Liver (tissue), 9 donors: ENCODE measurements around the gene ARHGAP8. TPM values are rescaled to one million over a fixed set of nuclear protein-coding genes. Genes with fewer than 3 reads are reported as not detected.
"Not testable (repeated sequence)": the region's sequence is repeated elsewhere in the genome, so short reads cannot be mapped to it uniquely, and the experiment has no call there.

ENCODE experiments used
- DNase-seq: peaks from one replicate; pipeline ENCODE4 v3.0.0-alpha.2; 2017; ENCODE audit warnings: low spot score
- H3K27ac ChIP-seq, 2 donors: one replicate each; pipeline ENCODE4 v1.7.0; 2013; ENCODE audit warnings: inconsistent platforms in 2 of 2, low read length in 2 of 2, control low read depth in 1 of 2, low read depth in 1 of 2, mild to moderate bottlenecking in 1 of 2
- H3K27me3 ChIP-seq, 4 donors: one replicate each; pipeline versions ENCODE4 v1.6.1 to v1.7.0; 2013; ENCODE audit warnings: low read length in 3 of 4, inconsistent platforms in 1 of 4, mild to moderate bottlenecking in 1 of 4, moderate library complexity in 1 of 4; ENCODE audit not compliant: control insufficient read depth in 4 of 4, insufficient read depth in 4 of 4
- H3K36me3 ChIP-seq, 4 donors: one replicate each; pipeline versions ENCODE4 v1.6.1 to v1.7.0; 2013; ENCODE audit warnings: low read length in 3 of 4, mild to moderate bottlenecking in 3 of 4, low read depth in 1 of 4, moderate library complexity in 1 of 4; ENCODE audit not compliant: control insufficient read depth in 4 of 4, insufficient read depth in 3 of 4
- H3K4me1 ChIP-seq, 4 donors: one replicate each; pipeline versions ENCODE4 v1.6.1 to v1.7.0; 2013; ENCODE audit warnings: low read length in 3 of 4, mild to moderate bottlenecking in 3 of 4, moderate library complexity in 1 of 4; ENCODE audit not compliant: control insufficient read depth in 4 of 4, insufficient read depth in 4 of 4
- H3K4me3 ChIP-seq, 3 donors: one replicate each; pipeline versions ENCODE4 v1.6.1 to v1.7.0; 2013; ENCODE audit warnings: low read length in 3 of 3, control low read depth in 1 of 3, low read depth in 1 of 3, mild to moderate bottlenecking in 1 of 3
- H3K9ac ChIP-seq, 2 donors: one replicate each; pipeline ENCODE4 v1.7.0; 2013; ENCODE audit warnings: low read length in 2 of 2, mild to moderate bottlenecking in 2 of 2, moderate library complexity in 2 of 2, control low read depth in 1 of 2, low read depth in 1 of 2
- H3K9me3 ChIP-seq, 4 donors: one replicate each; pipeline versions ENCODE4 v1.6.1 to v1.7.0; 2013; ENCODE audit warnings: low read length in 3 of 4; ENCODE audit not compliant: control insufficient read depth in 4 of 4
- EGR1 ChIP-seq, 2 donors: IDR thresholded peaks; 2 replicates each; pipeline ENCODE4 v1.6.1; 2016 to 2018; ENCODE audit warnings: antibody characterized with exemption in 2 of 2, low read depth in 2 of 2
- GABPA ChIP-seq, 2 donors: IDR thresholded peaks in 1 of 2; conservative IDR thresholded peaks in 1 of 2; 2 replicates each; pipeline ENCODE4 v1.6.1; 2016; ENCODE audit warnings: antibody characterized with exemption in 2 of 2, mild to moderate bottlenecking in 1 of 2, moderate library complexity in 1 of 2
- HNF4A ChIP-seq, 2 donors: conservative IDR thresholded peaks; 2 replicates each; pipeline ENCODE4 v1.6.1; 2016; ENCODE audit warnings: antibody characterized with exemption in 2 of 2, mild to moderate bottlenecking in 2 of 2
- REST ChIP-seq: IDR thresholded peaks from 2 replicates; pipeline ENCODE4 v1.6.1; 2016; ENCODE audit warnings: antibody characterized with exemption, mild to moderate bottlenecking
- TAF1 ChIP-seq: conservative IDR thresholded peaks from 2 replicates; pipeline ENCODE4 v1.6.1; 2016; ENCODE audit warnings: antibody characterized with exemption, mild to moderate bottlenecking
- YY1 ChIP-seq: IDR thresholded peaks from 2 replicates; pipeline ENCODE4 v1.6.1; 2016; ENCODE audit warnings: antibody characterized with exemption, mild to moderate bottlenecking
- ZBTB33 ChIP-seq: IDR thresholded peaks from 2 replicates; pipeline ENCODE4 v1.6.1; 2016; ENCODE audit warnings: antibody characterized with exemption
- WGBS: extraction: QIAGEN DNeasy Blood & Tissue Kit; methylation state at CpG from one replicate; pipeline ENCODE4 v1.1.7; 2013; 5-methylcytosine and 5-hydroxymethylcytosine counted together
- polyA plus RNA-seq, 2 donors: library from polyadenylated mRNA; stranded (reverse) in 1 of 2; unstranded in 1 of 2; fragments of 200-250 nt in 1 of 2; fragments of >200 nt in 1 of 2; fragmentation: Nextera tagmentation in 1 of 2; extraction: Ambion mirVana in 1 of 2; gene quantifications; one replicate each; pipeline versions ENCODE4 v1.2.1 to v1.2.3, GENCODE V29; 2013 to 2015
- total RNA-seq, 2 donors: library from RNA; depleted of rRNA; stranded (reverse); fragments of >200 nt; gene quantifications; one replicate each; pipeline ENCODE4 v1.2.3, GENCODE V29; 2014
- TF ChIP-seq, protein P1 (sequence below): IDR thresholded peaks from 2 replicates; pipeline ENCODE4 v1.6.1; 2016; ENCODE audit warnings: antibody characterized with exemption
- donor health status: healthy.
- donor health status: healthy.
- donor health status: healthy.
- donor health status: healthy.
- donor health status: healthy.

ARHGAP8 gene
- total and polyA plus RNA-seq, 4 donors = 0.58 to 1.8 (median 1.1) TPM

- no peak for TF ChIP-seq REST
- no peak for TF ChIP-seq YY1
- TF ChIP-seq TAF1 = no peak
Measured at GRCh38 chr22:44795701-44796630, 43.6 kb downstream of the ARHGAP8 start (continued).

DNA sequence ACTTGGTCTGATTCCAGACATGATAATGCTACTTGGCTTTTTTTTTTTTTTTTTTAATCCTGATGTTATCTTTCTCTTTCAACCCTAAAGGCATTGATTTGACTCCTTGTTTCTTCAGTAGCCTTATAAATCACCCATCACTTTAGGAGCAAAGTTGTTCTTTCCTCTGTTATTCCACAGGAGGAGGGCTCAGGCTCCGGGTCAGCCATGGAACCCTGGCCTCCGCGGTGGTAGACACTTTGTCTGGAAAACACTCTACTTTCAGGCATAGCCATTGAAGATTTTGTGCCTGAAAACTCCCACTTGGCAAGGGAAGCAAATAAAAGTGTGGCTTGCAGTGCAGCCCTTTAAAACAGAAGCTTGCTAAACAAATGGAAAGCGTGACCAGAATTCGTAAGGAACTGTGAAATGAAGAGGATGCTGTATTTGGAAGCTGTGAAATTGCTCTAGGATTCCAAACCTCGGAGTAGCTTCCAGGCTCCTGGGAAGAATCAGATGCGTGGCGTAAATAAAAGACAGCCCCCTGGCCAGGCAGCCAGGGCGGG, 44.9 kb downstream of the ARHGAP8 start:
- WGBS = 87% methylated on average over 9 of the region's 9 CpGs
- Histone ChIP-seq H3K4me3 (no peak overlapping the region), H3K27me3 (no peaks in the 10 kb centered on the region), H3K9me3 (no peaks in the 10 kb centered on the region), H3K27ac (no peak overlapping the region), H3K4me1 (no peaks in the 10 kb centered on the region), H3K9ac (no peak overlapping the region), H3K36me3 (no peaks in the 10 kb centered on the region)
- TF ChIP-seq ZBTB33 (no peak), EGR1 (IDR thresholded peaks at IDR 0.05; ENCODE audit: low read depth in 2 of 2) (no peak), HNF4A (conservative IDR thresholded peaks at IDR 0.05) (no peak), GABPA (IDR thresholded peaks at IDR 0.05 in 1 of 2, conservative IDR thresholded peaks at IDR 0.05 in 1 of 2) (no peak), TAF1 (no peak)
- DNase-seq = no peak

- H3K9me3 ChIP-seq = no peaks in the 10 kb centered on the region
- H3K4me3 ChIP-seq = no peak overlapping the region
- TF ChIP-seq, protein P1, sequence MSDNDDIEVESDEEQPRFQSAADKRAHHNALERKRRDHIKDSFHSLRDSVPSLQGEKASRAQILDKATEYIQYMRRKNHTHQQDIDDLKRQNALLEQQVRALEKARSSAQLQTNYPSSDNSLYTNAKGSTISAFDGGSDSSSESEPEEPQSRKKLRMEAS = no peak
- no peak overlapping the region for H3K9ac ChIP-seq
- 89% methylated on average over 16 of the region's 16 CpGs for WGBS
- no peak overlapping the region for H3K27ac ChIP-seq
- DNase-seq = no peak
- H3K27me3 ChIP-seq = no peaks in the 10 kb centered on the region
- no peaks in the 10 kb centered on the region for H3K36me3 ChIP-seq
- no peaks in the 10 kb centered on the region for H3K4me1 ChIP-seq
Measured at GRCh38 chr22:44799077-44799945, 46.9 kb downstream of the ARHGAP8 start.

GRCh38 chr22:44799946-44800634, 47.7 kb downstream of the ARHGAP8 start:
- WGBS = 73% methylated on average over 14 of the region's 17 CpGs
- not testable (repeated sequence) for H3K4me3 ChIP-seq, H3K36me3 ChIP-seq, H3K9me3 ChIP-seq, H3K9ac ChIP-seq, DNase-seq, H3K27ac ChIP-seq, H3K27me3 ChIP-seq, H3K4me1 ChIP-seq
